GM12872 (cell line): ENCODE measurements around the gene PRPF40A.
A peak's percentile ranks its signal among the peaks of the same experiment; 100 is the strongest.

Experiments
- CTCF ChIP-seq: IDR thresholded peaks from 3 replicates; pipeline ENCODE4 v1.5.1; 2011; ENCODE audit warnings: low read depth, mild to moderate bottlenecking, low read length, moderate library complexity; ENCODE audit not compliant: insufficient read depth

PRPF40A gene

DNA sequence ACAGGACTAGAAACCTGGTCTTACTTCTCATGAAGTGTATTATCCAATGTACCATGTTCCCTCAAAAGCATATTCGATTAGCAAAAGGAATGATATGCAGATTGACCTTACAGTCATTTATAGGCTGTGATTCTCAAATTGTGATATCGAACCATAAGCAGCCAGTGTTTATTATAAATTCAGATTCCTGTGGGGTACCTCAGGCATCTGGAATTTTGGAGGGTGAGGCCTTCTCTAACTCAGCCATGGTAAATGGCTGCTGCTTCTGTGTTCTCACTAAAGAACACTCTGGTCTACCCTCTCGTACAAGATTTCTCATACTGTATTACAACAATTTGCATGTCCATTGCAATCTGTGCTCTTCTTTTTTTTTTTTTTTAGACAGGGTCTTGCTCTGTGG, 84.5 kb downstream of the PRPF40A start:
- no peak for TF ChIP-seq CTCF

GRCh38 chr2:152630466-152630865, 86.8 kb downstream of the PRPF40A start:
- TF ChIP-seq CTCF, result no peak

GRCh38 chr2:152629202-152629601, 88.1 kb downstream of the PRPF40A start:
- TF ChIP-seq CTCF, result no peak

DNA sequence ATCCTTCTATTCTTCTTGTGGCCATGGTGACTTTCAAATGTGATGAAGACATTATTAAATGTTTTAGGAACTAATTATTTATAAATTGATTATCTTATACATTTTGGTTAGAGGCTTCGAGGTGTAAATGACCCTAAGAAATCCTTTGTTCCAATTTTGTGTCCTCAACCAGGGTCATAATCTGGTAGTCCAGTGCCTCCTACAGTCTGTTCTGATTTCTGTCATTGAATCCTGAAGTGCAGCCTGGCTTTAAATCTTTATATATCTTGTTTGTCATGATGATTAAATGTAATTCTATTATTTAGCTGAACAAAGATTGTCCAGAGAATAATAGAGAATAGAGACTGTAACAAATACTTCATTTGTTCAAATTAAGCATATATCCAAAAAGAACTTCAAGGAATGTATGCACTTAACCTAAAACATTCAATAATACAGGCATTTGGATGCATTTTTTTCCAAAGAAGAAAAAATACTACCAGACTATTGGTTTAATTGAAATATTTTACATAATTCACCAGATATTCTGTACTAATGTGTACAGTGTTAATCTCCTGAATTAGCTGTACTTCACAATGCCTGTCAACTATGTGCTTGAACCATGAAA, 89.8 kb downstream of the PRPF40A start:
- peak; percentile 47; the same call in 2 of the 3 replicates for TF ChIP-seq CTCF

GRCh38 chr2:152626911-152627339, 90.3 kb downstream of the PRPF40A start:
- no peak for TF ChIP-seq CTCF

DNA sequence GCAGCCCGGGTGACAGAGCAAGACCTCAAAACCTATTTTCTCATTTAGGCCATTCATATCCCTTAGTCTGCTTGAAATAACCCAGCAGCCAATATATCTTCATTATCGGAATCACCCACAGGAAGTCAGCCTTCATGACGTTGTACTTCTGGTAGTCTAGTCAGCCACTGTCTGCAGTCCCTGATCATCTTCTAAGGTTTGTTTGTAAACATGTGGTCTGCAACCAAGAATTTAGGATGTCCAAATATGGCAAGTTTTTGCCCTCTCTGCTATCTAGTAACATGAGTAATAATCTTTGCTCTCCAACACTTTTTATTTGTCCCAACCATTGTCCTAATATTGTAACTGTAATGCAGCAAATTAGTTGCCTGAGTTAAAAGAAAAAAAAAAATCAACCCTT, 92.5 kb downstream of the PRPF40A start:
- TF ChIP-seq CTCF, result no peak

DNA sequence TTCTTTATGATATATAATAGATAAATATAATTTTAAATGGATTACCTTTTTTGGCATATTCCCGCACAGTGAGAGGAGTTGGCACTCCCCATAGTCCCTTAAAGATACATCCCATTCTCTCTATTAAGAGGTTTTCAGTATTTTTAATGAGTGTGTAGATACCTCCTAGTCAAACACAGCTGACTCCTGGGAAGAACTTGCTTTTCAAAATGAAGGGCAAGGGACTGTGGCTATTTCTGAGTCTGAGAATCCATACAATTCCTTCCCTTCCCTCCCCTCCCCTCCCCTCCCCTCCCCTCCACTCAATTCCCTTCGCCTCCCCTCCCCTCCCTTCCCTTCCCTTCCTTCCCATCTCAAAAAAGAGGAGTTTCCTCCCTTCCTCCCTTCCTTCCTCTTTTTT, 93.5 kb downstream of the PRPF40A start:
- no peak for TF ChIP-seq CTCF
